ENCODE measurements around the gene PPP2R3A. TPM values are rescaled to one million over a fixed set of nuclear protein-coding genes. Genes with fewer than 3 reads are reported as not detected.

Gene PPP2R3A
- total RNA-seq (under 1 TPM; 0.19 to 0.95 (median 0.30) TPM), total RNA-seq (0.17 to 2.4 (median 0.87) reads per million in 29 experiments)
- 0.28 TPM for total RNA-seq (2013)

- POLR2A ChIA-PET, result interaction anchor here in 1 of 2 donors (0.6 kb wide), 1 partner anchor 74 kb away, joined by 3 read pairs; no protein-coding TSS in a partner anchor
- no peak within 1 kb of the TSS for H3K27ac ChIP-seq (ENCODE audit: low read length)
- H3K27me3 Mint-ChIP-seq, result peaks cover 21 to 39% of the 10 kb centered on the region in 2 donors
These were observed at the start of gene PPP2R3A for GRCh38 chr3:135965506-135966270. Gene PPP2R3A (plus strand): TSS chr3:135965728. CDS start chr3:136001499, 35,771 bp downstream.

GRCh38 chr3:135916310-135916709 is 49.2 kb upstream of the PPP2R3A start:
- DNase-seq, result no peak
- no peak overlapping the region for H3K27ac Mint-ChIP-seq
- WGBS (ENCODE audit: insufficient coverage), result 83% methylated on average over 1 of the region's 4 CpGs
- no peak for ATAC-seq (replicated peaks in 1 of 4)
- H3K9me3 ChIP-seq, result no peaks in the 10 kb centered on the region
- no peaks in the 10 kb centered on the region for H3K36me3 ChIP-seq (ENCODE audit: control insufficient read depth in 2 of 2, extremely low read depth in 1 of 2, insufficient read depth in 1 of 2, low read length in 1 of 2)
- H3K4me1 ChIP-seq (ENCODE audit: control insufficient read depth in 1 of 2, extremely low read depth in 1 of 2, insufficient read depth in 2 of 2, low read length in 2 of 2), result no peaks in the 10 kb centered on the region
- H3K4me3 Mint-ChIP-seq, result no peak overlapping the region
- H3K27me3 ChIP-seq (replicated peaks in 1 of 2; ENCODE audit: control insufficient read depth in 2 of 2, extremely low read depth in 1 of 2, insufficient read depth in 2 of 2, low read length in 1 of 2), result peaks cover 0 to 4% of the 10 kb centered on the region in 2 experiments
- H3K27me3 Mint-ChIP-seq, result peaks cover 3 to 15% of the 10 kb centered on the region in 2 donors
- H3K36me3 Mint-ChIP-seq, result no peaks in the 10 kb centered on the region
- no peaks in the 10 kb centered on the region for H3K4me1 Mint-ChIP-seq
- CTCF ChIA-PET, result interaction anchor here in 1 of 2 donors (1.0 to 1.3 kb wide), 2 partner anchors 15 to 126 kb away, joined by 3 to 4 read pairs; no protein-coding TSS in a partner anchor
- no peaks in the 10 kb centered on the region for H3K9me3 Mint-ChIP-seq
- no peak overlapping the region for H3K4me3 ChIP-seq (ENCODE audit: control insufficient read depth in 1 of 2, extremely low read depth in 1 of 2, low read length in 1 of 2)
- POLR2A ChIA-PET, result no interaction called here
- no peak overlapping the region for H3K27ac ChIP-seq (ENCODE audit: low read length)

More at GRCh38 chr3:135965506-135966270, at the start of gene PPP2R3A:
- no peaks in the 10 kb centered on the region for H3K9me3 ChIP-seq
- H3K4me3 ChIP-seq (ENCODE audit: control insufficient read depth in 1 of 2, extremely low read depth in 1 of 2, low read length in 1 of 2), result peak within 1 kb of the TSS; percentile 41 to 87
- H3K4me1 Mint-ChIP-seq, result peaks cover 0 to 19% (median 14%) of the 10 kb centered on the region in 3 donors
- H3K36me3 Mint-ChIP-seq, result no peaks in the 10 kb centered on the region
- H3K36me3 ChIP-seq (ENCODE audit: control insufficient read depth in 2 of 2, extremely low read depth in 1 of 2, insufficient read depth in 1 of 2, low read length in 1 of 2), result no peaks in the 10 kb centered on the region
- H3K4me3 Mint-ChIP-seq, result peak within 1 kb of the TSS; percentile 73 to 82 (median 80)
- ATAC-seq (replicated peaks in 1 of 4) (peak; percentile 84 to 89 (median 89)), DNase-seq (peak; percentile 12 to 74 (median 54))
- peak within 1 kb of the TSS; percentile 19 to 68 for H3K27ac Mint-ChIP-seq
- peaks cover 0 to 15% of the 10 kb centered on the region in 2 experiments for H3K27me3 ChIP-seq (replicated peaks in 1 of 2; ENCODE audit: control insufficient read depth in 2 of 2, extremely low read depth in 1 of 2, insufficient read depth in 2 of 2, low read length in 1 of 2)
- CTCF ChIA-PET, result no interaction called here
- H3K9me3 Mint-ChIP-seq, result peaks cover 0 to 15% (median 9%) of the 10 kb centered on the region in 3 donors
- H3K4me1 ChIP-seq (ENCODE audit: control insufficient read depth in 1 of 2, extremely low read depth in 1 of 2, insufficient read depth in 2 of 2, low read length in 2 of 2), result peaks cover 3 to 13% of the 10 kb centered on the region in 2 experiments
- 1% methylated on average over 58 of the region's 83 CpGs for WGBS (ENCODE audit: insufficient coverage)

- Histone ChIP-seq H3K36me3 (ENCODE audit: control insufficient read depth in 2 of 2, extremely low read depth in 1 of 2, insufficient read depth in 1 of 2, low read length in 1 of 2) (no peaks in the 10 kb centered on the region), H3K4me1 (ENCODE audit: control insufficient read depth in 1 of 2, extremely low read depth in 1 of 2, insufficient read depth in 2 of 2, low read length in 2 of 2) (no peaks in the 10 kb centered on the region), H3K4me3 (ENCODE audit: control insufficient read depth in 1 of 2, extremely low read depth in 1 of 2, low read length in 1 of 2) (no peak overlapping the region), H3K9me3 (no peaks in the 10 kb centered on the region), H3K27me3 (replicated peaks in 1 of 2; ENCODE audit: control insufficient read depth in 2 of 2, extremely low read depth in 1 of 2, insufficient read depth in 2 of 2, low read length in 1 of 2) (peaks cover 0 to 4% of the 10 kb centered on the region in 2 experiments), H3K27ac (ENCODE audit: low read length) (no peak overlapping the region)
- H3K4me1 Mint-ChIP-seq, result no peaks in the 10 kb centered on the region
- H3K36me3 Mint-ChIP-seq, result no peaks in the 10 kb centered on the region
- 100% methylated on average over 2 of the region's 3 CpGs for WGBS (ENCODE audit: insufficient coverage)
- H3K27ac Mint-ChIP-seq, result no peak overlapping the region
- CTCF ChIA-PET, result interaction anchor here in 1 of 2 donors (1.0 to 1.3 kb wide), 2 partner anchors 14 to 126 kb away, joined by 3 to 4 read pairs; no protein-coding TSS in a partner anchor
- no peak for DNase-seq
- POLR2A ChIA-PET, result no interaction called here
- H3K27me3 Mint-ChIP-seq, result peaks cover 3 to 15% of the 10 kb centered on the region in 2 donors
- no peaks in the 10 kb centered on the region for H3K9me3 Mint-ChIP-seq
- no peak for ATAC-seq (replicated peaks in 1 of 4)
- H3K4me3 Mint-ChIP-seq, result no peak overlapping the region
These were observed 48.5 kb upstream of the PPP2R3A start for GRCh38 chr3:135917076-135917475.

- no peaks in the 10 kb centered on the region for H3K36me3 Mint-ChIP-seq
- no peaks in the 10 kb centered on the region for H3K9me3 Mint-ChIP-seq
- DNase-seq (no peak), ATAC-seq (replicated peaks in 1 of 4) (no peak)
- H3K4me3 ChIP-seq (ENCODE audit: control insufficient read depth in 1 of 2, extremely low read depth in 1 of 2, low read length in 1 of 2), result no peak overlapping the region
- no peaks in the 10 kb centered on the region for H3K36me3 ChIP-seq (ENCODE audit: control insufficient read depth in 2 of 2, extremely low read depth in 1 of 2, insufficient read depth in 1 of 2, low read length in 1 of 2)
- WGBS (ENCODE audit: insufficient coverage), result 86% methylated on average over 7 of the region's 8 CpGs
- no peaks in the 10 kb centered on the region for H3K9me3 ChIP-seq
- no peak overlapping the region for H3K27ac ChIP-seq (ENCODE audit: low read length)
- no peak overlapping the region for H3K27ac Mint-ChIP-seq
- peaks cover 4 to 15% of the 10 kb centered on the region in 2 donors for H3K27me3 Mint-ChIP-seq
- H3K27me3 ChIP-seq (replicated peaks in 1 of 2; ENCODE audit: control insufficient read depth in 2 of 2, extremely low read depth in 1 of 2, insufficient read depth in 2 of 2, low read length in 1 of 2), result peaks cover 0 to 4% of the 10 kb centered on the region in 2 experiments
- no peaks in the 10 kb centered on the region for H3K4me1 ChIP-seq (ENCODE audit: control insufficient read depth in 1 of 2, extremely low read depth in 1 of 2, insufficient read depth in 2 of 2, low read length in 2 of 2)
- H3K4me1 Mint-ChIP-seq, result no peaks in the 10 kb centered on the region
- CTCF ChIA-PET, result interaction anchor here in 1 of 2 donors (0.6 kb wide), 1 partner anchor 1341 kb away, joined by 8 read pairs; no protein-coding TSS in a partner anchor
- POLR2A ChIA-PET, result no interaction called here
- H3K4me3 Mint-ChIP-seq, result no peak overlapping the region
These were observed 47.5 kb upstream of the PPP2R3A start for GRCh38 chr3:135917927-135918597.

GRCh38 chr3:135918600-135918999 is 46.9 kb upstream of the PPP2R3A start:
- no CpG with 5 or more reads among the region's 1 CpG for WGBS (ENCODE audit: insufficient coverage)
- no peaks in the 10 kb centered on the region for H3K36me3 ChIP-seq (ENCODE audit: control insufficient read depth in 2 of 2, extremely low read depth in 1 of 2, insufficient read depth in 1 of 2, low read length in 1 of 2)
- H3K4me3 Mint-ChIP-seq, result no peak overlapping the region

GRCh38 chr3:135920275-135920674 is 45.3 kb upstream of the PPP2R3A start:
- H3K9me3 ChIP-seq, result no peaks in the 10 kb centered on the region
- no peak overlapping the region for H3K4me3 Mint-ChIP-seq
- peaks cover 0 to 4% of the 10 kb centered on the region in 2 experiments for H3K27me3 ChIP-seq (replicated peaks in 1 of 2; ENCODE audit: control insufficient read depth in 2 of 2, extremely low read depth in 1 of 2, insufficient read depth in 2 of 2, low read length in 1 of 2)
- ATAC-seq (replicated peaks in 1 of 4) (no peak), DNase-seq (no peak)
- peaks cover 0 to 8% (median 0%) of the 10 kb centered on the region in 3 donors for H3K9me3 Mint-ChIP-seq
- no peaks in the 10 kb centered on the region for H3K36me3 Mint-ChIP-seq
- no CpG with 5 or more reads among the region's 2 CpGs for WGBS (ENCODE audit: insufficient coverage)
- H3K4me1 Mint-ChIP-seq, result no peaks in the 10 kb centered on the region
- ChIA-PET POLR2A (no interaction called here), CTCF (no interaction called here)
- no peak overlapping the region for H3K27ac ChIP-seq (ENCODE audit: low read length)
- H3K27me3 Mint-ChIP-seq, result peaks cover 15% of the 10 kb centered on the region in 2 donors
- H3K4me1 ChIP-seq (ENCODE audit: control insufficient read depth in 1 of 2, extremely low read depth in 1 of 2, insufficient read depth in 2 of 2, low read length in 2 of 2), result no peaks in the 10 kb centered on the region
- H3K36me3 ChIP-seq (ENCODE audit: control insufficient read depth in 2 of 2, extremely low read depth in 1 of 2, insufficient read depth in 1 of 2, low read length in 1 of 2), result no peaks in the 10 kb centered on the region
- H3K4me3 ChIP-seq (ENCODE audit: control insufficient read depth in 1 of 2, extremely low read depth in 1 of 2, low read length in 1 of 2), result no peak overlapping the region
- H3K27ac Mint-ChIP-seq, result no peak overlapping the region

More at GRCh38 chr3:135918600-135918999, 46.9 kb upstream of the PPP2R3A start:
- H3K36me3 Mint-ChIP-seq, result no peaks in the 10 kb centered on the region
- no peaks in the 10 kb centered on the region for H3K9me3 Mint-ChIP-seq
- ChIA-PET POLR2A (no interaction called here), CTCF (interaction anchor here in 1 of 2 donors (0.6 kb wide), 1 partner anchor 1342 kb away, joined by 8 read pairs; no protein-coding TSS in a partner anchor)
- peaks cover 8 to 15% of the 10 kb centered on the region in 2 donors for H3K27me3 Mint-ChIP-seq
- no peaks in the 10 kb centered on the region for H3K4me1 Mint-ChIP-seq
- no peak overlapping the region for H3K27ac ChIP-seq (ENCODE audit: low read length)
- no peak overlapping the region for H3K27ac Mint-ChIP-seq
- peaks cover 0 to 4% of the 10 kb centered on the region in 2 experiments for H3K27me3 ChIP-seq (replicated peaks in 1 of 2; ENCODE audit: control insufficient read depth in 2 of 2, extremely low read depth in 1 of 2, insufficient read depth in 2 of 2, low read length in 1 of 2)
- H3K9me3 ChIP-seq, result no peaks in the 10 kb centered on the region
- DNase-seq (no peak), ATAC-seq (replicated peaks in 1 of 4) (no peak)
- no peaks in the 10 kb centered on the region for H3K4me1 ChIP-seq (ENCODE audit: control insufficient read depth in 1 of 2, extremely low read depth in 1 of 2, insufficient read depth in 2 of 2, low read length in 2 of 2)
- no peak overlapping the region for H3K4me3 ChIP-seq (ENCODE audit: control insufficient read depth in 1 of 2, extremely low read depth in 1 of 2, low read length in 1 of 2)

Data from T-cell (primary cell).